ENCODE results near the gene ADAMTSL5. TPM values are rescaled to one million over a fixed set of nuclear protein-coding genes. Genes with fewer than 3 reads are reported as not detected.
"Not testable (repeated sequence)": the region's sequence is repeated elsewhere in the genome, so short reads cannot be mapped to it uniquely, and the experiment has no call there.

ADAMTSL5 gene
- total RNA-seq, 4 donors from 2014 or later, result 1.3 to 9.7 (median 3.6) TPM

DNA sequence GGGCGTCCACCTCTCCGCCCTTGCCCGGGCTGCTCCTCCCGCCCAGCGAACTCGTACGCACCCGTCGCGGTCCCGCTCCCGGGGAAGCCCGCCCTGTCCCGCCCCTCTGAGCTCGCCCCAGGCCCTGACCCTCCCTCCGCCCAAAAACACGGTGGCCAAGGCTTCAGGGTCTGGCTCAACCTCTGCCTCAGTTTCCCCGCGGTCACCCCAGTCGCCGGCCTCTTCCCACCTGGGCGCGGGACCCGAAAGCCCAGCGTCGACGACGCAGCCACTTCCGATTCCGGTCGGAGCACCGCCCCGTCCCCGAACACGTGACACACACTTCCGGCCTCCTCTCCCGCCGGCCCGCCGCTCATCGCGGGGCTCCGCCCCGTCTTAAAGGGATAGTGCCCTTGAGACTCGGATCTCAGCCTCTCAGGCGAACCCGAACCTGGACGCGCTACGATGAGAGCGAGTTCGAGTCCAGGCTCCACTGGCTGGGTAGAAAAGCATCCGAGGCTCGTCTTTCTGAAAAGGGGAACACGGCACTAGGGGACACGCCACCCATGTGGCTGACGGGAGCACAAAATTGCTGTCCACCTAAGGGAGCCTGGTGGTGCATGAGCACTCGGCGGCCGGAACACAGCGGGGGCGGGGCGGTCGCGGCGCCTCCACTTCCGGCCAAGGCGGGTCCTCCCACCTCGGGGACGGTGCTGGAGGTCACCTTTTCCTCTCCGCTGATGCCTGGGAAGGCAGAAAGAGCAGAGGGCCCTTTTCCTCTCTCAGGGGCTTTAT, 33.7 kb downstream of the ADAMTSL5 start, which contains the start of gene C19orf25:
TSS of gene C19orf25 (minus strand) at position 282 of the 774 bp plus-strand sequence. CDS start 312 bp downstream, outside the sequence.
- Histone ChIP-seq H3K9me3 (no peaks in the 10 kb centered on the region), H3K27me3 (peaks cover 8% of the 10 kb centered on the region), H3K36me3 (peaks cover 0 to 34% of the 10 kb centered on the region in 2 donors), H3K27ac (peak within 1 kb of the TSS in 3 of 4 donors; percentile 73 to 85 (median 77)), H3K4me3 (peak within 1 kb of the TSS; percentile 59 to 92), H3K4me1 (peaks cover 0 to 39% (median 12%) of the 10 kb centered on the region in 3 donors)
- 0% methylated on average over 9 of the region's 71 CpGs; no CpG with 5 or more reads in 1 of the 2 donors for WGBS, 2 donors (ENCODE audit: low coverage in 1 of 2)
- TF ChIP-seq, protein P1, sequence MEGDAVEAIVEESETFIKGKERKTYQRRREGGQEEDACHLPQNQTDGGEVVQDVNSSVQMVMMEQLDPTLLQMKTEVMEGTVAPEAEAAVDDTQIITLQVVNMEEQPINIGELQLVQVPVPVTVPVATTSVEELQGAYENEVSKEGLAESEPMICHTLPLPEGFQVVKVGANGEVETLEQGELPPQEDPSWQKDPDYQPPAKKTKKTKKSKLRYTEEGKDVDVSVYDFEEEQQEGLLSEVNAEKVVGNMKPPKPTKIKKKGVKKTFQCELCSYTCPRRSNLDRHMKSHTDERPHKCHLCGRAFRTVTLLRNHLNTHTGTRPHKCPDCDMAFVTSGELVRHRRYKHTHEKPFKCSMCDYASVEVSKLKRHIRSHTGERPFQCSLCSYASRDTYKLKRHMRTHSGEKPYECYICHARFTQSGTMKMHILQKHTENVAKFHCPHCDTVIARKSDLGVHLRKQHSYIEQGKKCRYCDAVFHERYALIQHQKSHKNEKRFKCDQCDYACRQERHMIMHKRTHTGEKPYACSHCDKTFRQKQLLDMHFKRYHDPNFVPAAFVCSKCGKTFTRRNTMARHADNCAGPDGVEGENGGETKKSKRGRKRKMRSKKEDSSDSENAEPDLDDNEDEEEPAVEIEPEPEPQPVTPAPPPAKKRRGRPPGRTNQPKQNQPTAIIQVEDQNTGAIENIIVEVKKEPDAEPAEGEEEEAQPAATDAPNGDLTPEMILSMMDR (IDR thresholded peaks at IDR 0.05), result peak in 1 of 4 experiments; percentile 20
- TF ChIP-seq POLR2AphosphoS5 (IDR thresholded peaks at IDR 0.05), result peak; percentile 76
- TF ChIP-seq POLR2A (IDR thresholded peaks at IDR 0.05), result peak; percentile 65 to 76
- TF ChIP-seq EP300 (IDR thresholded peaks at IDR 0.05), result no peak
- peak; percentile 97 for ATAC-seq

DNA sequence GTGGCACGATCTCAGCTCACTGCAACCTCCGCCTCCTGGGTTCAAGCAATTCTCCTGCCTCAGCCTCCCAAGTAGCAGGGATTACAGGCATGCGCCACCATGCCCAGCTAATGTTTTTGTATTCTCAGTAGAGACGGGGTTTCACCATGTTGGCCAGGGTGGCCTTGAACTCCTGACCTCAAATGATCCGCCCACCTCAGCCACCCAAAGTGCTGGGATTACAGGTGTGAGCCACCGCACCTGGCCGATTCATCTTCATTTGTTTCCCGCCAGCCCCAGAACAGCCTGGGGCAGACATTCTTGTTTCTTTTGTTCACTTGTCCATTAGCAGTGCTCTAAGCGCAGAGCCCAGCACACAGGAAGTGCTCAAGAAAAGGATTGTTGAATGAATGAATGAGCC, 35.8 kb downstream of the ADAMTSL5 start:
- H3K27ac ChIP-seq, H3K9me3 ChIP-seq, ATAC-seq, H3K4me3 ChIP-seq: not testable (repeated sequence)
- H3K4me1 ChIP-seq, result peaks cover 0 to 59% (median 19%) of the 10 kb centered on the region in 3 donors
- H3K36me3 ChIP-seq, result peaks cover 0 to 38% of the 10 kb centered on the region in 2 donors
- 86% methylated on average over 9 of the region's 9 CpGs; no CpG with 5 or more reads in 1 of the 2 donors for WGBS, 2 donors (ENCODE audit: low coverage in 1 of 2)
- peaks cover 28% of the 10 kb centered on the region for H3K27me3 ChIP-seq

DNA sequence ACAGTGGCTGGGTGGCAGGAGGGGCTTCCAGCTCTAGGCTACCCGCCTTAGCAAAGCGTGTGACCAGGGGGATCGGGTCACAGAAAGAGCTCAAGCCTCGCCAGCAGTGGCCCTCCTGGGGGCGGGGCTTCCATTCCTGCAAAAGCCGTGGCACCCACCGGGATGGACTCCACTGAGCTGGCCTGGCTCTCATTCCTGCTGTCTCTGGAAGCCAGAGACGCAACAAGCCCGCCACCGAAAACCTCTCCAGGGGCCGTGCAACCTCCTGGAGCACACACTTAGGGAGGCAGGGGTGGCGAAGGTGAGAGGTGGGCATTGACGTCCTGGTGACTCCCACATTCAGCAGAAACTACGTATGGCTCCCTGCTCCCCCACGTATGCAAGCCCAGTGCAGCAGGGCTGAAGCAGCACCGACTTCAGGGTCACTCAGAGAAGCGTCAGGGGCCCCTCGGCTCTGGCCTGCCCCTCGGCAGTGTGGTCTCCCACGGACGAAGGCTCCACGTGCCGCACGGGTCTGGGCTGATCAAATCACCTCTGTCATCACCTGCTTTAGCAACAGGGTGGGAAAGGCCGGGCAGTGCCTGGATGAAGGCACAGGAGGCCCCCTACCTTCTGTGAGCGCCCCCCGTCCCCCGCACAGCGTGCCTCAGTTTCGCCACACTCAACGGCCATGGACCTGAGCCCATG, 36.9 kb downstream of the ADAMTSL5 start:
- H3K4me1 ChIP-seq, result peaks cover under 1 to 71% (median 26%) of the 10 kb centered on the region in 3 donors
- no peaks in the 10 kb centered on the region for H3K9me3 ChIP-seq
- H3K36me3 ChIP-seq, result peaks cover 0 to 38% of the 10 kb centered on the region in 2 donors
- TF ChIP-seq, protein P1 (IDR thresholded peaks at IDR 0.05), result no peak
- TF ChIP-seq POLR2AphosphoS5 (IDR thresholded peaks at IDR 0.05) (no peak), EP300 (IDR thresholded peaks at IDR 0.05) (no peak), POLR2A (IDR thresholded peaks at IDR 0.05) (no peak)
- no peak overlapping the region for H3K27ac ChIP-seq
- no peak for ATAC-seq
- no peak overlapping the region for H3K4me3 ChIP-seq
- WGBS, 2 donors (ENCODE audit: low coverage in 1 of 2), result 81% methylated on average over 4 of the region's 31 CpGs; no CpG with 5 or more reads in 1 of the 2 donors
- H3K27me3 ChIP-seq, result peaks cover 40% of the 10 kb centered on the region

DNA sequence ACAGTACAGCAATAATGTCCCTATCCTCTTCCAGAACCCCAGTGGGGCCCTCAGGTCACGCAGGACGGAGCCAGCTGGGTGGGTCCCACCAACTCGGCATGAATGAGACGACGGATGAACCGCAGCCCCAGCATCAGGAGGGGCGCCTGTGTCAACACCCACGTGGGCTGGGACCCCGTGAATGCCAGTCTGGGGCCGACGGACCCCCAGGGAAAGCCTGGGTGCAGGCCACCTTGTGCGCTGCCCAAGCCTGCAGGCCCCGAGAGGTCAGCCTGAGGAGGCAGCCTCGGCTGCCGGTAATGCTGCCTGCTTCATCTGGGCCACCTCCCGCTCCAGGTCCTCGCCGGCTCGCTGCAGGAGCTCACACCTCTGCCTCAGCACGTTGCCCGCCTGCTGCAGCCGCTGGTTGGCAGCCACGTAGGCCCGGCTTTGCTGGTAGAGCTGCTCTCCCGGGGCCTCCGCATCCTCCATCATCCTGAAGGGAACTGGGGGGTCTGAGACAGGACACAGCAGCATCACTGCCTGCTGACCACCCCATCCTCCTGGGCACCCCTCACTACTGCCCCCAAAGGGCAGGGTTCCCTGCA, 38.0 kb downstream of the ADAMTSL5 start:
- peaks cover 0 to 38% of the 10 kb centered on the region in 2 donors for H3K36me3 ChIP-seq
- H3K27me3 ChIP-seq, result peaks cover 50% of the 10 kb centered on the region
- H3K4me3 ChIP-seq, result no peak overlapping the region
- no peak for ATAC-seq
- no peaks in the 10 kb centered on the region for H3K9me3 ChIP-seq
- no peak for TF ChIP-seq POLR2A (IDR thresholded peaks at IDR 0.05)
- TF ChIP-seq EP300 (IDR thresholded peaks at IDR 0.05), result no peak
- TF ChIP-seq, protein P1 (IDR thresholded peaks at IDR 0.05), result no peak
- TF ChIP-seq POLR2AphosphoS5 (IDR thresholded peaks at IDR 0.05), result no peak
- H3K27ac ChIP-seq, result no peak overlapping the region
- WGBS, 2 donors (ENCODE audit: low coverage in 1 of 2), result no CpG with 5 or more reads among the region's 26 CpGs
- peaks cover 4 to 79% (median 36%) of the 10 kb centered on the region in 3 donors for H3K4me1 ChIP-seq

Measured in gastroesophageal sphincter (tissue), 4 donors.